ENCODE measurements around the gene CYRIA. TPM values are rescaled to one million over a fixed set of nuclear protein-coding genes. Genes with fewer than 3 reads are reported as not detected.

The CYRIA gene
- total and polyA plus RNA-seq, 3 donors from 2014 or later: 2.6 to 4.8 (median 4.1) TPM

GRCh38 chr2:16640001-16640700, 25.5 kb downstream of the CYRIA start:
- intact Hi-C loops (cut with DNase I; ENCODE audit: low total_unique reads): no loop called here
- Histone ChIP-seq H3K27me3 (no peaks in the 10 kb centered on the region), H3K4me1 (peaks cover 6% of the 10 kb centered on the region), H3K4me3 (no peak overlapping the region), H3K27ac (no peak overlapping the region), H3K9me3 (no peaks in the 10 kb centered on the region), H3K36me3 (ENCODE audit: low read depth, missing control alignments) (no peaks in the 10 kb centered on the region)
- 72 to 76% methylated on average over 6 to 9 of the region's 9 CpGs for WGBS, 2 donors
- no peak for TF ChIP-seq POLR2A (IDR thresholded peaks at IDR 0.05)
- TF ChIP-seq CTCF (IDR thresholded peaks at IDR 0.05): no peak
- DNase-seq: no peak

- intact Hi-C loops (cut with DNase I; ENCODE audit: low total_unique reads): no loop called here
- H3K27me3 ChIP-seq: no peaks in the 10 kb centered on the region
Observed at GRCh38 chr2:16639431-16639830, 26.2 kb downstream of the CYRIA start.

GRCh38 chr2:16638946-16639345, 26.7 kb downstream of the CYRIA start:
- H3K27ac ChIP-seq: no peak overlapping the region
- H3K9me3 ChIP-seq: no peaks in the 10 kb centered on the region
- peaks cover 6% of the 10 kb centered on the region for H3K4me1 ChIP-seq
- no peak for DNase-seq
- WGBS, 2 donors: 74 to 81% methylated on average over 8 of the region's 8 CpGs
- intact Hi-C loops (cut with DNase I; ENCODE audit: low total_unique reads): no loop called here
- no peaks in the 10 kb centered on the region for H3K27me3 ChIP-seq
- H3K36me3 ChIP-seq (ENCODE audit: low read depth, missing control alignments): no peaks in the 10 kb centered on the region
- TF ChIP-seq POLR2A (IDR thresholded peaks at IDR 0.05) (no peak), CTCF (IDR thresholded peaks at IDR 0.05) (no peak)
- H3K4me3 ChIP-seq: no peak overlapping the region

More at GRCh38 chr2:16639431-16639830, 26.2 kb downstream of the CYRIA start:
- TF ChIP-seq POLR2A (IDR thresholded peaks at IDR 0.05) (no peak), CTCF (IDR thresholded peaks at IDR 0.05) (no peak)
- 78 to 82% methylated on average over 2 of the region's 2 CpGs for WGBS, 2 donors
- no peak overlapping the region for H3K27ac ChIP-seq
- H3K4me1 ChIP-seq: peaks cover 6% of the 10 kb centered on the region
- H3K4me3 ChIP-seq: no peak overlapping the region
- H3K9me3 ChIP-seq: no peaks in the 10 kb centered on the region
- H3K36me3 ChIP-seq (ENCODE audit: low read depth, missing control alignments): no peaks in the 10 kb centered on the region
- no peak for DNase-seq

GRCh38 chr2:16637304-16637703, 28.3 kb downstream of the CYRIA start:
- Histone ChIP-seq H3K4me1 (peaks cover 6% of the 10 kb centered on the region), H3K9me3 (no peaks in the 10 kb centered on the region), H3K4me3 (no peak overlapping the region), H3K36me3 (ENCODE audit: low read depth, missing control alignments) (no peaks in the 10 kb centered on the region), H3K27ac (no peak overlapping the region), H3K27me3 (no peaks in the 10 kb centered on the region)
- WGBS, 2 donors: 97 to 100% methylated on average over 1 of the region's 1 CpG
- intact Hi-C loops (cut with DNase I; ENCODE audit: low total_unique reads): no loop called here
- no peak for DNase-seq
- no peak for TF ChIP-seq POLR2A (IDR thresholded peaks at IDR 0.05)
- TF ChIP-seq CTCF (IDR thresholded peaks at IDR 0.05): no peak

All from testis (tissue), 3 donors.